ENCODE measurements around the gene NAALADL1.
A peak's percentile ranks its signal among the peaks of the same experiment; 100 is the strongest.

Gene NAALADL1

GRCh38 chr11:65078786-65079342 is 20.5 kb upstream of the NAALADL1 start:
- DNase-seq, result no peak

- peak; percentile 27 for DNase-seq
These were observed 19.8 kb upstream of the NAALADL1 start for GRCh38 chr11:65078151-65078550.

- peak; percentile 17 for DNase-seq
These were observed 19.1 kb upstream of the NAALADL1 start for GRCh38 chr11:65077451-65077850.

- DNase-seq, result no peak
These were observed 14.2 kb upstream of the NAALADL1 start for GRCh38 chr11:65072631-65072966.

GRCh38 chr11:65071907-65072630 is 13.7 kb upstream of the NAALADL1 start:
- no peak for DNase-seq

GRCh38 chr11:65069217-65069616 is 10.9 kb upstream of the NAALADL1 start:
- DNase-seq, result no peak

- DNase-seq, result no peak
These were observed 9.1 kb upstream of the NAALADL1 start for GRCh38 chr11:65067446-65067845.

GRCh38 chr11:65066805-65067291 is 8.5 kb upstream of the NAALADL1 start:
- DNase-seq, result no peak

GRCh38 chr11:65066315-65066714 is 8.0 kb upstream of the NAALADL1 start:
- no peak for DNase-seq

GRCh38 chr11:65065851-65066250 is 7.5 kb upstream of the NAALADL1 start:
- DNase-seq, result no peak

GRCh38 chr11:65064847-65065240 is 6.5 kb upstream of the NAALADL1 start:
- DNase-seq, result no peak

GRCh38 chr11:65063532-65063931 is 5.2 kb upstream of the NAALADL1 start:
- DNase-seq, result no peak

GRCh38 chr11:65060913-65061408 is 2.6 kb upstream of the NAALADL1 start:
- DNase-seq, result no peak

GRCh38 chr11:65059959-65060824 is 1.8 kb upstream of the NAALADL1 start:
- DNase-seq, result peak; percentile 48

- DNase-seq, result no peak
These were observed 1.2 kb upstream of the NAALADL1 start for GRCh38 chr11:65059523-65059922.

GRCh38 chr11:65058012-65058411 is 341 bp downstream of the NAALADL1 start:
- no peak for DNase-seq

GRCh38 chr11:65057526-65057925 is 827 bp downstream of the NAALADL1 start:
- DNase-seq, result no peak

- DNase-seq, result no peak
These were observed 1.4 kb downstream of the NAALADL1 start for GRCh38 chr11:65056999-65057398.

GRCh38 chr11:65055538-65055937 is 2.8 kb downstream of the NAALADL1 start:
- no peak for DNase-seq

GRCh38 chr11:65053827-65054508 is 4.4 kb downstream of the NAALADL1 start:
- no peak for DNase-seq

GRCh38 chr11:65051398-65051858 is 6.9 kb downstream of the NAALADL1 start:
- no peak for DNase-seq

GRCh38 chr11:65047581-65048422 is 10.6 kb downstream of the NAALADL1 start:
- DNase-seq, result no peak

All from HCEC 1CT (cell line).